AG09309 (cell line): ENCODE data around the gene C6orf118.

Experiments
- DNase-seq: peaks from one replicate; pipeline ENCODE4 v3.0.0-alpha.2; 2010; ENCODE audit warnings: low read depth
- H3K4me3 ChIP-seq: 2 replicates; pipeline ENCODE4 v1.5.1; 2011; ENCODE audit warnings: mild to moderate bottlenecking, low read depth, low read length, moderate library complexity; ENCODE audit not compliant: control insufficient read depth
- CTCF ChIP-seq: IDR thresholded peaks from 2 replicates; pipeline ENCODE4 v1.5.1; 2011; ENCODE audit warnings: mild to moderate bottlenecking, low read depth, low read length, inconsistent platforms; ENCODE audit not compliant: insufficient read depth, control insufficient read depth; ENCODE audit errors: missing control alignments

Gene C6orf118

DNA sequence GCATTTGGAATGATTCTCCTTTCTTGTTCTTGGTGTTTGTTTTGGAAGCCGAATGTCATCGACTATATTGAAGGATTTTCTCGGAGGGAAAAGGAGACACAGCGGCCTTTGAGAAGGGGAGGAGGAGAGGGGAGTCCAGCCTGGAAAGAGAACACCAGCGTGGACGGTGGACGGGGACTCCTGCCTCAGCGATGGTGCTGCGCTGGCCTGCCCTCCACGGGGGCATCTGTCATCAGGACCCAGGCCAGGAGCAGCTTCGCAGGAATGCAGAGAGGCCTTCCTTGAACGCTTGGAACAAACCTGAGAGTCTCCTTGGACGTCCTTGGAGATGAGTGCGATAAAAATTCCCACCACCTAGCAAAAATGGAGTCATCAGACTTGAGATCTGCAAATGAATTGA, 8.3 kb upstream of the C6orf118 start:
- no peak for DNase-seq
- H3K4me3 ChIP-seq: no peak overlapping the region
- TF ChIP-seq CTCF: no peak

DNA sequence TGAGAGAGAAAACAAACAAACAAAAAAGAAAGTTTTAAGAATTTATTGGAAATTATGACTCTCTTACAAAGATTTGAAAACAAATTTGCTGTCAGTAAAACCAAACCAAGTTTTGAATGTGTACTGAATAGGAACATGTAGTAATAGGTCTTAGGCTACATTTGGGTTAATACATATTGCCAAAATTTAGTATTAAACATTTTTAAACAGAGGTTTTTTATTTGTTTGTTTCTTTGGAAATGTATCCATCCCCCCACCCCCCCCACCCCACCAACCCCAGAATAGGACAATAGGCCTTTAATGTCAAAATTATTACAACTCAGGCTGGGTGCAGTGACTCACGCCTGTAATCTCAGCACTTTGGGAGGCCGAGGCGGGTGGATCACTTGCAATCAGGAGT, 2.5 kb downstream of the C6orf118 start:
- TF ChIP-seq CTCF: no peak
- no peak overlapping the region for H3K4me3 ChIP-seq
- DNase-seq: no peak

DNA sequence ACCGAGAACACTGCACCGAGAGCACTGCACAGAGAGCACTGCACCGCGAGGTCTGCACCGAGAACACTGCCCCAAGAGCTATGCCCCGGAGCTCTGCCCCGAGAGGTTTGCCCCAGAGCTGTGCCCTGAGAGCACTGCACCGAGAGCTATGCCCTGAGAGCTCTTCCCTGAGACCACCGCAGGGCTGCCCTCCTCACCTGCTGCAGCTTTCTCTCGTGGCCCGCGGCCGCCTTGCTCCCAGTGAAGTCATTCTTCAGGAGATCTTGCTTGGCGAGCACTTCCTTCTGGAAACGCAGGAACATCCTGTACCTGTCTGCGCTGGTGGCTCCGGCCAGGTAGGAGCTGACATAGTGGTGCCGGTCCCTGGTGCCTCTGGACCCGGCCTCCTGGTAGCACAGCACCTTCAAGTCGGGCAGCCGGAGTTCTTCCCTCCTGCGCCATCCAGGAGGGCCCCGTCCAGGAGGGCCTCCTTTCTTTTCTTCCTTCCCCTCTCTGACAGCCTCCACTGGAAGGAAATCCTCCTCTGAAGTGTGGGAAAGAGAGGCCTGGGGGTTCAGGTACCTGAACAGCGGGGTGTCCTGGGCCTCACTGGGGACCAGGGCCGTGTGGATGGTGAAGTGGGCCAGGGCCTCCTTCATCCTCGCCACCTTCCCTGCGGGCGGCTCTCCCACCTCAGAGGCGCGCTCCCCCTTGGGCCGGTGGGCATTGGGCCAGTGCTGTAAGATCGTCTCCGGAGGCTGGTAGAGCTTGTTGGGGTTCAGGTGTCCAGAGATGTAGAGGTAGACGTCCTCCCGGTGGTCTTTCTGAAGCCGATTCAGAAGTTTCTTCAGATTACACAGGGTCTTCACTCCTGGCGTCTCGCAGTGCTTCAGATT, 7.8 kb downstream of the C6orf118 start:
- DNase-seq: no peak
- no peak overlapping the region for H3K4me3 ChIP-seq
- no peak for TF ChIP-seq CTCF

- DNase-seq: no peak
- H3K4me3 ChIP-seq: no peak overlapping the region
- TF ChIP-seq CTCF: no peak
These were observed 8.9 kb downstream of the C6orf118 start for GRCh38 chr6:165300422-165300936.

GRCh38 chr6:165298875-165299274, 10.5 kb downstream of the C6orf118 start:
- no peak for TF ChIP-seq CTCF
- DNase-seq: no peak
- H3K4me3 ChIP-seq: no peak overlapping the region

DNA sequence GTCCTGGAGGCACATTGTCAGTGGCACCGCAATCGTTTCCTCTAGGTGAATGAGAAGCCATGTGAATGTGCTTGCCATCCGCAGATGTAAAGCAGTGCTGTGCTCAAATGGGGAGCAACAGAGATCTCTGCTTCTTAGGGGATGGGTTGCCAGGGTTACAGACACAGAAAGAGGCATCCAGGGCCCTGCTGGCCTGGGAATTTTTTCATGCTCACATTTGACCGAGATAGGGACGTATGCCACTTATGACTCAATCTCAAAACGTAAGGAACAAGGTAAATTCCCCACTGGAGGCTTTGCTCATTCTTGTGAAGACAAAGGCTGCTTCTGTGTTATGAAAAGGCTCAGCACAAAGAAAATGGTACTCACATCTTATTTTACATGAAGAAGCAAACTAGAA, 11.0 kb downstream of the C6orf118 start:
- DNase-seq: no peak

More for the DNA sequence above, 11.0 kb downstream of the C6orf118 start:
- no peak overlapping the region for H3K4me3 ChIP-seq
- no peak for TF ChIP-seq CTCF
